ENCODE measurements around the gene YEATS2. TPM values are rescaled to one million over a fixed set of nuclear protein-coding genes. Genes with fewer than 3 reads are reported as not detected.

The YEATS2 gene
- total RNA-seq, 1 experiment from 2014 or later = 38.6 TPM

DNA sequence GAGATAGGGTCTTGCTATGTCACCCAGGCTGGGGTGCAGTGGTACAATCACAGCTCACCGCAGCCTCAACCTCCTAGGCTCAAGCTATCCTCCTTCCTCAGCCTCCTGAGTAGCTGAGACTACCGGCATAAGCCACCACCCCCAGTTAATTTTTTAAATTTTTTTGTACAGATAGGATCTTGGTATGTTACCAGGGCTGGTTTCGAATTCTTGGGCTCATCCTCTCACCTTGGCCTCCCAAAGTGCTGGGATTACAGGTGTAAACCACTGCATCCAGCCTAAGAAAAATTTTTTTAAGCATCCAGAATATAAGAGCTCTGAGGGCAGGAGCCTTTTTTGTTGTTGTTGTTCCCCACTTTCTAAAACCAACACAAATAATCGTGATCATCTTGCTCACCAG is 142.2 kb downstream of the YEATS2 start:
- Histone ChIP-seq H2AFZ (ENCODE audit: low read depth, low read length, poor library complexity, severe bottlenecking) (no peak overlapping the region), H3K4me2 (ENCODE audit: low read length) (no peak overlapping the region), H3K9ac (ENCODE audit: low read length) (no peak overlapping the region), H3K27me3 (ENCODE audit: insufficient read depth, low read length) (no peaks in the 10 kb centered on the region), H4K20me1 (ENCODE audit: insufficient read depth) (no peaks in the 10 kb centered on the region), H3K36me3 (ENCODE audit: control insufficient read depth in 1 of 2, insufficient read depth in 2 of 2, low read length in 2 of 2) (peaks cover 22 to 25% of the 10 kb centered on the region in 2 experiments; a peak in 3 of 4 replicates), H3K4me1 (ENCODE audit: control insufficient read depth in 1 of 2, insufficient read depth in 2 of 2, low read length in 2 of 2) (peaks cover 0 to 5% of the 10 kb centered on the region in 2 experiments; a peak in 1 of 4 replicates), H3K79me2 (ENCODE audit: insufficient read depth, low read length) (no peaks in the 10 kb centered on the region), H3K9me3 (ENCODE audit: control insufficient read depth in 1 of 2, insufficient read depth in 1 of 2, low read depth in 1 of 2, low read length in 2 of 2) (no peaks in the 10 kb centered on the region), H3K4me3 (replicated peaks in 1 of 2; ENCODE audit: low read depth in 1 of 2, low read length in 2 of 2) (no peak overlapping the region), H3K27ac (ENCODE audit: low read depth, low read length) (no peak overlapping the region), H3K9me2 (ENCODE audit: insufficient read depth) (no peaks in the 10 kb centered on the region)
- TF ChIP-seq RAD21 (IDR thresholded peaks at IDR 0.05; ENCODE audit: low read depth) (no peak), TCF7L2 (IDR thresholded peaks at IDR 0.05; ENCODE audit: borderline replicate concordance, extremely low read depth, insufficient read depth, insufficient read length) (no peak), EGR1 (IDR thresholded peaks at IDR 0.05; ENCODE audit: low read depth) (no peak), FOSL1 (IDR thresholded peaks at IDR 0.05; ENCODE audit: low read depth) (no peak)
- DNase-seq (ENCODE audit: low read depth, low spot score) (no peak), ATAC-seq (no peak)
- ChIA-PET POLR2A (no interaction called here), RAD21 (ENCODE audit: low non-redundant PET in 1 of 2, low total read pairs in 2 of 2, uncharacterized antibody in 2 of 2, unreplicated experiment in 2 of 2) (no interaction called here), CTCF (no interaction called here)
- intact Hi-C loops (cut with micrococcal nuclease) = no loop called here
- BruUV-seq (replicated peaks) = no TSS peak

DNA sequence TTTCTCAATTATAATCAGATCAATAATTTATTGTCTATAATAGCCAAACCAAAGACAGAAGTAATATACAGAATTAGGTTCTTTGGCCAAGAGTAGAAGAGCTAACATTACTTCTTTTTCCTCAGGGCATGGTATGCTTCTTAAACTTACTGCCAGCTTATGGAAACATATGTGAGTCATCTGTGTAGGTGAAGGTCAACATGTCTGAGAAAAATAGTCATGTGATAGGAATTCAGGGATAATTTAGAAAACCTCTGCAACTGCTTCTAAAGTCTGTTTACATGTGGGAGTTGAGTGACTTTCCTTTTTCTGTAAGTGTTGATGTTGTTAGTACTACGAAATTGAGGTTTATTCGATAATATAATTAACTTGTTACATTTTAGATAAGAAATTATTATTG is 147.0 kb downstream of the YEATS2 start:
- ChIA-PET CTCF (no interaction called here), RAD21 (ENCODE audit: low non-redundant PET in 1 of 2, low total read pairs in 2 of 2, uncharacterized antibody in 2 of 2, unreplicated experiment in 2 of 2) (no interaction called here), POLR2A (no interaction called here)
- Histone ChIP-seq H3K9me2 (ENCODE audit: insufficient read depth) (no peaks in the 10 kb centered on the region), H3K4me1 (ENCODE audit: control insufficient read depth in 1 of 2, insufficient read depth in 2 of 2, low read length in 2 of 2) (peaks cover 0 to 18% of the 10 kb centered on the region in 2 experiments; a peak in 2 of 4 replicates), H3K4me2 (ENCODE audit: low read length) (no peak overlapping the region), H3K27me3 (ENCODE audit: insufficient read depth, low read length) (no peaks in the 10 kb centered on the region), H4K20me1 (ENCODE audit: insufficient read depth) (0 out of 2 replicates have a peak, but pooled peaks cover 7% of the 10 kb centered on the region), H3K79me2 (ENCODE audit: insufficient read depth, low read length) (peaks cover 12% of the 10 kb centered on the region), H3K9me3 (ENCODE audit: control insufficient read depth in 1 of 2, insufficient read depth in 1 of 2, low read depth in 1 of 2, low read length in 2 of 2) (no peaks in the 10 kb centered on the region), H3K9ac (ENCODE audit: low read length) (no peak overlapping the region), H3K4me3 (replicated peaks in 1 of 2; ENCODE audit: low read depth in 1 of 2, low read length in 2 of 2) (no peak overlapping the region), H3K27ac (ENCODE audit: low read depth, low read length) (no peak overlapping the region), H2AFZ (ENCODE audit: low read depth, low read length, poor library complexity, severe bottlenecking) (no peak overlapping the region), H3K36me3 (ENCODE audit: control insufficient read depth in 1 of 2, insufficient read depth in 2 of 2, low read length in 2 of 2) (peaks cover 22 to 23% of the 10 kb centered on the region in 2 experiments; a peak in 3 of 4 replicates)
- intact Hi-C loops (cut with micrococcal nuclease) = no loop called here
- ATAC-seq = no peak
- BruUV-seq (replicated peaks) = no TSS peak
- DNase-seq (ENCODE audit: low read depth, low spot score) = no peak
- TF ChIP-seq, protein P1, sequence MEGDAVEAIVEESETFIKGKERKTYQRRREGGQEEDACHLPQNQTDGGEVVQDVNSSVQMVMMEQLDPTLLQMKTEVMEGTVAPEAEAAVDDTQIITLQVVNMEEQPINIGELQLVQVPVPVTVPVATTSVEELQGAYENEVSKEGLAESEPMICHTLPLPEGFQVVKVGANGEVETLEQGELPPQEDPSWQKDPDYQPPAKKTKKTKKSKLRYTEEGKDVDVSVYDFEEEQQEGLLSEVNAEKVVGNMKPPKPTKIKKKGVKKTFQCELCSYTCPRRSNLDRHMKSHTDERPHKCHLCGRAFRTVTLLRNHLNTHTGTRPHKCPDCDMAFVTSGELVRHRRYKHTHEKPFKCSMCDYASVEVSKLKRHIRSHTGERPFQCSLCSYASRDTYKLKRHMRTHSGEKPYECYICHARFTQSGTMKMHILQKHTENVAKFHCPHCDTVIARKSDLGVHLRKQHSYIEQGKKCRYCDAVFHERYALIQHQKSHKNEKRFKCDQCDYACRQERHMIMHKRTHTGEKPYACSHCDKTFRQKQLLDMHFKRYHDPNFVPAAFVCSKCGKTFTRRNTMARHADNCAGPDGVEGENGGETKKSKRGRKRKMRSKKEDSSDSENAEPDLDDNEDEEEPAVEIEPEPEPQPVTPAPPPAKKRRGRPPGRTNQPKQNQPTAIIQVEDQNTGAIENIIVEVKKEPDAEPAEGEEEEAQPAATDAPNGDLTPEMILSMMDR (IDR thresholded peaks at IDR 0.05 in 2 of 3, conservative IDR thresholded peaks at IDR 0.05 in 1 of 3; ENCODE audit: borderline replicate concordance in 1 of 3, insufficient read depth in 1 of 3, low read depth in 2 of 3, low read length in 2 of 3) = no peak
- TF ChIP-seq, protein P2, sequence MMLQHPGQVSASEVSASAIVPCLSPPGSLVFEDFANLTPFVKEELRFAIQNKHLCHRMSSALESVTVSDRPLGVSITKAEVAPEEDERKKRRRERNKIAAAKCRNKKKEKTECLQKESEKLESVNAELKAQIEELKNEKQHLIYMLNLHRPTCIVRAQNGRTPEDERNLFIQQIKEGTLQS (IDR thresholded peaks at IDR 0.05) = no peak
- TF ChIP-seq ZFX (IDR thresholded peaks at IDR 0.05) (no peak), EZH2phosphoT487 (IDR thresholded peaks at IDR 0.05; ENCODE audit: borderline replicate concordance) (no peak), SP1 (IDR thresholded peaks at IDR 0.05; ENCODE audit: low read depth) (0 out of 2 replicates have a peak, but pooled peaks have one; percentile 18), POLR2AphosphoS5 (IDR thresholded peaks at IDR 0.05; ENCODE audit: low read depth, low read length) (no peak), ZNF274 (IDR thresholded peaks at IDR 0.05; ENCODE audit: low read depth, low read length) (no peak), YY1 (IDR thresholded peaks at IDR 0.05; ENCODE audit: extremely low read depth, insufficient replicate concordance, low read depth, low read length) (no peak), FOSL1 (IDR thresholded peaks at IDR 0.05; ENCODE audit: low read depth) (peak; percentile 41; the same call in 1 of the 2 replicates), JUND (IDR thresholded peaks at IDR 0.05) (0 out of 2 replicates have a peak, but pooled peaks have one; percentile 22), POLR2A (IDR thresholded peaks at IDR 0.05; ENCODE audit: borderline replicate concordance, extremely low read depth, insufficient read depth, insufficient read length) (no peak)
- TF ChIP-seq, protein P3, sequence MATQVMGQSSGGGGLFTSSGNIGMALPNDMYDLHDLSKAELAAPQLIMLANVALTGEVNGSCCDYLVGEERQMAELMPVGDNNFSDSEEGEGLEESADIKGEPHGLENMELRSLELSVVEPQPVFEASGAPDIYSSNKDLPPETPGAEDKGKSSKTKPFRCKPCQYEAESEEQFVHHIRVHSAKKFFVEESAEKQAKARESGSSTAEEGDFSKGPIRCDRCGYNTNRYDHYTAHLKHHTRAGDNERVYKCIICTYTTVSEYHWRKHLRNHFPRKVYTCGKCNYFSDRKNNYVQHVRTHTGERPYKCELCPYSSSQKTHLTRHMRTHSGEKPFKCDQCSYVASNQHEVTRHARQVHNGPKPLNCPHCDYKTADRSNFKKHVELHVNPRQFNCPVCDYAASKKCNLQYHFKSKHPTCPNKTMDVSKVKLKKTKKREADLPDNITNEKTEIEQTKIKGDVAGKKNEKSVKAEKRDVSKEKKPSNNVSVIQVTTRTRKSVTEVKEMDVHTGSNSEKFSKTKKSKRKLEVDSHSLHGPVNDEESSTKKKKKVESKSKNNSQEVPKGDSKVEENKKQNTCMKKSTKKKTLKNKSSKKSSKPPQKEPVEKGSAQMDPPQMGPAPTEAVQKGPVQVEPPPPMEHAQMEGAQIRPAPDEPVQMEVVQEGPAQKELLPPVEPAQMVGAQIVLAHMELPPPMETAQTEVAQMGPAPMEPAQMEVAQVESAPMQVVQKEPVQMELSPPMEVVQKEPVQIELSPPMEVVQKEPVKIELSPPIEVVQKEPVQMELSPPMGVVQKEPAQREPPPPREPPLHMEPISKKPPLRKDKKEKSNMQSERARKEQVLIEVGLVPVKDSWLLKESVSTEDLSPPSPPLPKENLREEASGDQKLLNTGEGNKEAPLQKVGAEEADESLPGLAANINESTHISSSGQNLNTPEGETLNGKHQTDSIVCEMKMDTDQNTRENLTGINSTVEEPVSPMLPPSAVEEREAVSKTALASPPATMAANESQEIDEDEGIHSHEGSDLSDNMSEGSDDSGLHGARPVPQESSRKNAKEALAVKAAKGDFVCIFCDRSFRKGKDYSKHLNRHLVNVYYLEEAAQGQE (IDR thresholded peaks at IDR 0.05; ENCODE audit: low read depth) = no peak

All from HCT116 (cell line).